ENCODE measurements around the gene ALAD. TPM values are rescaled to one million over a fixed set of nuclear protein-coding genes. Genes with fewer than 3 reads are reported as not detected.

ALAD gene
- total RNA-seq, 1 experiment from 2014 or later: 8.9 TPM

- BruUV-seq (replicated peaks): no TSS peak
- H3K27me3 ChIP-seq (ENCODE audit: control insufficient read depth, insufficient read depth, low read length): no peaks in the 10 kb centered on the region
- H3K27ac ChIP-seq (ENCODE audit: low read length): no peak overlapping the region
- H3K9me3 ChIP-seq (ENCODE audit: control insufficient read depth, insufficient read depth, low read depth, low read length): no peaks in the 10 kb centered on the region
- ChIA-PET POLR2A (interaction anchor here (0.6 kb wide), 1 partner anchor 217 kb away, joined by 3 read pairs; no protein-coding TSS in a partner anchor), CTCF (no interaction called here)
- in situ Hi-C loops (cut with HindIII; ENCODE audit: low pct_unique_long_range_greater_than_20kb, low sequenced_read_pairs): no loop called here
- DNase-seq (ENCODE audit: low read depth, low spot score): no peak
- intact Hi-C loops (cut with micrococcal nuclease; ENCODE audit: unreplicated experiment): no loop called here
- no peaks in the 10 kb centered on the region for H3K36me3 ChIP-seq (ENCODE audit: control insufficient read depth, insufficient read depth, low read length)
- H3K4me3 ChIP-seq (ENCODE audit: low read depth in 2 of 2, low read length in 2 of 2): no peak overlapping the region
- TF ChIP-seq POLR2AphosphoS5 (IDR thresholded peaks at IDR 0.05; ENCODE audit: low read depth, low read length) (no peak), SIN3A (IDR thresholded peaks at IDR 0.05; ENCODE audit: borderline replicate concordance, insufficient read depth, low read depth, low read length) (no peak), CTCF (IDR thresholded peaks at IDR 0.05) (no peak), TCF7L2 (IDR thresholded peaks at IDR 0.05; ENCODE audit: low read depth, low read length) (no peak), REST (IDR thresholded peaks at IDR 0.05; ENCODE audit: insufficient read depth in 1 of 2, low read depth in 2 of 2, low read length in 1 of 2) (no peak)
- no peak for ATAC-seq
- H3K4me1 ChIP-seq (ENCODE audit: control insufficient read depth, insufficient read depth, low read length): no peaks in the 10 kb centered on the region
Observed at GRCh38 chr9:113395000-113395861, 5.9 kb downstream of the ALAD start.

DNA sequence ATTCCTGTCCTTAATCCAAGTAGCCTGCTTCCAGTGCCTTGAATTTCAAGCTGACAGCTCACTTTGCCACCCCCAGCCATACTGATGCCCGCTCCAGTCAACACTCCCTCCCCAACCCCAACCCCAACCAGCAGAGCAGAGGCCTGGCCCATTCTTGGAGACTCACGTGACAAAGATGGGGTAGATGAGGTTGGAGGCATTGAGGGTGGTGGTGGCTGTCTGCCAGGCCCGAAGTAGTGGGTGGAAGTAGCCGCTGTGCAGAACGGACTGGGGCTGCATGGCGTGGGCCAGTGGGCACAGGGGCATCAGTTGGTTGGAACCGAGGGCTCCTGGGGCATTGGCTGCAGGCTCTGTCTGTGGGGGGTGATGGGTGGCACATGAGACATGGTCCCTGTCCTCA, 7.8 kb downstream of the ALAD start:
- TF ChIP-seq TCF7L2 (IDR thresholded peaks at IDR 0.05; ENCODE audit: low read depth, low read length) (no peak), CTCF (IDR thresholded peaks at IDR 0.05) (no peak)
- Histone ChIP-seq H3K9me3 (ENCODE audit: control insufficient read depth, insufficient read depth, low read depth, low read length) (no peaks in the 10 kb centered on the region), H3K36me3 (ENCODE audit: control insufficient read depth, insufficient read depth, low read length) (no peaks in the 10 kb centered on the region), H3K27me3 (ENCODE audit: control insufficient read depth, insufficient read depth, low read length) (no peaks in the 10 kb centered on the region), H3K27ac (ENCODE audit: low read length) (no peak overlapping the region), H3K4me3 (ENCODE audit: low read depth in 2 of 2, low read length in 2 of 2) (no peak overlapping the region), H3K4me1 (ENCODE audit: control insufficient read depth, insufficient read depth, low read length) (no peaks in the 10 kb centered on the region)
- ChIA-PET POLR2A (no interaction called here), CTCF (no interaction called here)
- DNase-seq (ENCODE audit: low read depth, low spot score) (no peak), ATAC-seq (no peak)
- intact Hi-C loops (cut with micrococcal nuclease; ENCODE audit: unreplicated experiment): no loop called here
- in situ Hi-C loops (cut with HindIII; ENCODE audit: low pct_unique_long_range_greater_than_20kb, low sequenced_read_pairs): no loop called here
- no TSS peak for BruUV-seq (replicated peaks)

All from Panc1 (cell line).